ENCODE measurements around the gene TPPP2.
"Not testable (repeated sequence)": the region's sequence is repeated elsewhere in the genome, so short reads cannot be mapped to it uniquely, and the experiment has no call there.

TPPP2 gene

DNA sequence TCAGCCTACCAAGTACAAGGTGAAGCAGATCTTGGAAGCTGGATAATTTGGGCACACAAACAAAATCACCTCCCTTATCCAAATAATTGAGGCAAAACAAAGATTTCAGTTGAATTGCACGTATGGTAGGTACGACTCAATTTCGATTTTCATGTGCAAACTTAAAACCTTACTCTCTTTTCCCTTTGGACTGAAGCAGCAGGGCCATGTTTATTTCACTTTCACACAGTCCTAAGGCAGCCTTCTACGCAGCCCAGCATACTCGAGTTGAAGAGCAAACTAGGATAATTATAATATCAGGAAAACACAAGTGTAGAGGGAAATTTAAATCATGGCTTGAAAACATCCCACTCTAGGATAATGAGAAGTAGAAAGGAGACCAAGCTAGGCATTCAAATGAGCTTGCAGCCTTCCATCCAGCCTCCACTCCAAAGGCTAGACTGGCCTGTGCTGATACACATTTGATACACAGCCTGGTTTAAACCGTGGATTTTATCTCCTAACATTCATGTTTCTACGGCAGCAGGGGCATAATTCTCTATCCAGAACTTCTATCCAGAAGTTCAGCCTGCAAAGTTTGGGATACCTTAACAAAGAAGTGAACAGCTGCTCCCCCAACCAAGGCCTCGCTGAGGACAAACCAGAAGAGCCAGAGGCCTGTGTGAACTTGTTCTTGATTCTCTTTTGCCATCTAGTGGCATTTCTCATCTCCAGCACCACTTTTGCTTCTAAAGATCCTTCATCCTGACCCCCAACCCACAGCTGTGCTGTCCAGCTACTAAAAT is 9.8 kb downstream of the TPPP2 start:
- peak; percentile 67 for DNase-seq

DNA sequence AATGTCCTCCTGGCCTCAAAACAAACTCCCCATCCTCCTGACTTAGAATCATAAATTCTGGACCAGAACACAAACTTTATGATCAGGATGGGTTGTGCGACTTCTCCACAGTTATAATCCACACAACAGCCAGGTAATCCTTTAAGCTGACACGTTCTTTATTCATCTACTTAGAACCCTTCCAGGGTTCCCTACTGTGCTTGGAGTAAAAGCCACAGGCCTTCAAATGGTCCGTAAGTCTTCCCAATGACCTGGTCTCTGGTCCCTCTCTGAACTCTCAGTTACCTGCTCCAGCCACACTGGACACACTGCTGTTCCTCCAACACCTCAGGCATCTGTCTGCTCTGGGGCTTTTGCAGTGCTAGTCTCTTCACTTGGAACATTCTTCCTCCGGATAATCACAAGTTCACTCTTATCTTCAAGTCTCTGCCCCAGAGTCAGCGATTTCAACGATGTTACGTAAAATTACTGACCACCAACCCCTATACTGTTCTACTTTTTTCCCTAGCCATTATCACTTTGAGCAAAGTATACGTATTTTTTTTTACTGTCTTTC is 10.4 kb downstream of the TPPP2 start:
- no peak for DNase-seq

DNA sequence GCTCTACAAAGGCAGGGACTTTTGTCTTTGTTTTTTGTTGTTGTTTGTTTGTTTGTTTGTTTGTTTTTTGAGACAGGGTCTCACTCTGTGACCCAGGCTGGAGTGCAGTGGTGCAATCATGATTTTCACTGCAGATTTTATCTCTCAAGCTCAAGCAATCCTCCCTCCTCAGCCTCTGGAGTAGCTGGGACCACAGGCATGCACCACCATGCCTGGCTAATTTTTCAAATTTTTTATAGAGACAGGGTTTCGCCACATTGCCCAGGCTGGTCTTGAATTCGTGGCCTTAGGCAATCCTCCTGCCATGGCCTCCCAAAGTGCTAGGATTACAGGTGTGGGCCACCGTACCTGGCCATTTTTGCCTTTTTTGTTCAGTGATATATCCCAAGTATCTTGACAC is 10.9 kb downstream of the TPPP2 start:
- DNase-seq, result not testable (repeated sequence)

DNA sequence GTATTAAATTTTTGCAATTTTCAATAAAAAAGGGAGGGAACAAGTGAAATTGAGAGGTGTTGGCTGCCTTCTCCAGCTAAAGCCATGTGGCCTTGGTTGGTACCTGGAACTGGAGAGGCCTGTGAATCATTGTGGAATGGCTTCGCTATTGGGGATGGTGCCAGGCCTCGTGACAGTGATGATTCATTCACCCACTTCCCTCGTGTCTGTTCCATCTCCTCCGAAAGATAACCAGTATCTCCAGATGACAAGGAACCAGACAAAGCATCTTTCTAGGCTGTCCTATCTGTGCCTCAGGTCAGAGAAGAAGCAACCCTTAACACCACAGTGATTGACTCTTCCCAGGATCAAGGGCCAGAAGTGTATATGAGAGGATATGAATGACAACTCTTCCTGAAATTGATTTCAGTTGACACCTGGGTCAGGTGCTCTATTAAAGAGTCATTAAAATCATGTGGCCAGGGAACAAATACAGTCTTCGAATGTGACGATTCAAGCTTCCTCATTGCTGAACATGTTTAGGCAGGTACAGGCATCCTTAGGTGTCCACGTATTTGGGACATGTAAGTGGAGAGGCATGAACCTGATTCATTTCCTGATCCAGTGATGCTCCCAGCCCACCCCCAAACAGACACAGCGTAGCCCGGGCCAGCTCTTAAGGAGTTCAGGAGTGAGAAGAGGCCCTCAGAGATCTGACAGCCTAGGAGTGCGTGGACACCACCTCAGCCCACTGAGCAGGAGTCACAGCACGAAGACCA is 11.8 kb downstream of the TPPP2 start, which contains the start of gene RNASE7:
Gene RNASE7, plus strand, starts transcription at position 687 of the 758 bp plus-strand sequence. CDS start 631 bp downstream, outside the sequence.
- DNase-seq, result peak; percentile 62

DNA sequence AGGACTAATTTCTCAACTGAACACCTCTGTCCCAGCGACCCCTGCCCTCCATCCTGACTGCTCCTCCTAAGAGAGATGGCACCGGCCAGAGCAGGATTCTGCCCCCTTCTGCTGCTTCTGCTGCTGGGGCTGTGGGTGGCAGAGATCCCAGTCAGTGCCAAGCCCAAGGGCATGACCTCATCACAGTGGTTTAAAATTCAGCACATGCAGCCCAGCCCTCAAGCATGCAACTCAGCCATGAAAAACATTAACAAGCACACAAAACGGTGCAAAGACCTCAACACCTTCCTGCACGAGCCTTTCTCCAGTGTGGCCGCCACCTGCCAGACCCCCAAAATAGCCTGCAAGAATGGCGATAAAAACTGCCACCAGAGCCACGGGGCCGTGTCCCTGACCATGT is 12.9 kb downstream of the TPPP2 start:
- no peak for DNase-seq

DNA sequence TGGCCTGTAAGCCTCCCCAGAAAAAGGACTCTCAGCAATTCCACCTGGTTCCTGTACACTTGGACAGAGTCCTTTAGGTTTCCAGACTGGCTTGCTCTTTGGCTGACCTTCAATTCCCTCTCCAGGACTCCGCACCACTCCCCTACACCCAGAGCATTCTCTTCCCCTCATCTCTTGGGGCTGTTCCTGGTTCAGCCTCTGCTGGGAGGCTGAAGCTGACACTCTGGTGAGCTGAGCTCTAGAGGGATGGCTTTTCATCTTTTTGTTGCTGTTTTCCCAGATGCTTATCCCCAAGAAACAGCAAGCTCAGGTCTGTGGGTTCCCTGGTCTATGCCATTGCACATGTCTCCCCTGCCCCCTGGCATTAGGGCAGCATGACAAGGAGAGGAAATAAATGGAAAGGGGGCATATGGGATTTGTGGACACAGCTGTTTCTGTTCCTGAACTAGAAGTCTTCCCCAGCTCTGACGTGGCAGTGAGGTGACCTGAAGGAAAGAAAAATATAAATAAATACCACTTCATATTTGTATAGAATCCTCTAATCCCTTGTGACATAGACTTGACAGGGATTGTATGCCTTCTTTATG is 13.5 kb downstream of the TPPP2 start:
- no peak for DNase-seq

DNA sequence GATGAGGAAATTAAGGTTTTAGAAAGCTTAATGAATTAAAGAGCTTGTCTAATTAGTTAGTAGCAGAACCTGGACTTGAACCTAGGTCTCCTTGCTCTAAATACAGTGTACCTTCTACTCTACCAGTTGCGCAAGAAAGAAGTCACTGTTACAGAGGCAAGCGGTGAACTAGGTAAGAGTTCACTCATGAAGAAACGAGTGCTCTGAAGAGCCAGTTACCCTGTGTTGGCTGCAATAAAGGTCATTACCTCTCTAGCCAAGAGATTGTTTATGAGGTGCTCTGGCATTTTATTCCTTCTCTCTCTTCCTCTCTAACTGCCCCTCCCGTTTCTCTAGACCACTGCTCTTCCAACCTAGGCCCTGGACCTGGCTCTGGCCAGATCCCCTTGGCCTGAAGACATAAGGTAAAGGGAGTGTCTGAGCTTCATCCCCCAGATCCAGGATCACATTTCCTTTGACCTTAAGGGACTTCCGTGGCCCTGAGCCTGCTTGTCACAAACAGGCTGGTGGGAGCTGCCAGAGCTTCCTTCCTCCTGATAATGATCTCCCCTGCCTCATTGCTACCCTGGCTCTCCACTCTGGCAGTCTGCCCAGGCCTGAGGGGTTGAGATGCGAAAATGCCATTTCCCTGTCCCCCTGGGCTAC is 14.1 kb downstream of the TPPP2 start:
- peak; percentile 73 for DNase-seq

DNA sequence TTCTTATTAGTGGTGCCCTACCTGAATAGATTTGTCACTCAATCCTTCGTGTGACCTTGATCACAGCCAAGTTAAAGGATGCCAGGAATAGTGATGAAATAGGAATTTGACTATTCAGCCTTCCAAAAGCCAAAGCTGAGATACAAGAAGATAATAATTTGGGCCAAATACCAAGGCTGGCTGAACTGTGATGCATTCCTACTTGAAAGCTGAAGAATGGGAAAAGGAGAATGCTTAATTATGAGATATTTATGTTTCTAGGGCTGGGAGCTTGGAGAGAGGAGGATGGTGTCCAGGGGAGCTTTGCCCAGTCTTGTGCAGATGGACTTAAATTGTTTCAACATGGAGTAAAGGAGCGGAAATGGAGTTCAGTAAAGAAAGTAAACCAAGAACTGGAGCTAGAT is 17.4 kb downstream of the TPPP2 start:
- no peak for DNase-seq

DNA sequence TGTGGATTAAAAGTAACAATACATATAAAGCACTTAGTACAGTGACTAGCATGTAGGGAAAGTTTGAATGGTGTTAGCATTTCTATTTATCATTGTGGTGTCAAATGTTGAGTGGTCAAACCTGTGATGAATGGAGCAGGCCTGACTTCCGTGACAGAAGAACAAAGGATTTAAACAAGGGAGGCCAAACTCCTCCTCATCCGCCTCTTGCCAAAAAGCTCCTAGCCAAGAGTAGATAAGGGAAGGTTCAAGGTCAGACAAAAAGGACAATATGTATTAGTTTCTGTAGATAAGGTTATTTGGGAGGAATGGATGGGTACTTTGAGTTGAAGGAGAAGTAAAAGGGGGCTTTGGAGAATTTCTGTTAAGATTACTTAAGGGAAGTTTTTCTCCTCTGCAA is 18.6 kb downstream of the TPPP2 start:
- DNase-seq, result no peak

DNA sequence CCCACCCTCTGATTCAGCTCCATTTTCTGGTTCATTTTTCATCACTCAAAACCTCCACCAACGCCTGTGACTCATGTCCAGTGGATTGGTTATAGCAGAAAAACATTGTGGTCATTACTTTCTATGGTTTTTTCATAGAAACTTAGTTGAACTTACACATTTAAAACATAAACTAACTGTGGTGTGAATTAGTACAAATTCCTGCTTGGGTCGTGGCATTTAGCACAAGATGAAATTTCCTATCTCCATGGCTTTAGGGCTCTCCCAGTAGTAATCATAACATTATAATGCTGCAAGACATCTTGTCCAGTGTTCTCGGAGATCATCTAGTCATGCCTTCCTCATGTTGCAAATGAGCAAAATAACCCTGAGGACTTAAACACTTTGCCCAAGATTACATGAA is 19.3 kb downstream of the TPPP2 start:
- no peak for DNase-seq

DNA sequence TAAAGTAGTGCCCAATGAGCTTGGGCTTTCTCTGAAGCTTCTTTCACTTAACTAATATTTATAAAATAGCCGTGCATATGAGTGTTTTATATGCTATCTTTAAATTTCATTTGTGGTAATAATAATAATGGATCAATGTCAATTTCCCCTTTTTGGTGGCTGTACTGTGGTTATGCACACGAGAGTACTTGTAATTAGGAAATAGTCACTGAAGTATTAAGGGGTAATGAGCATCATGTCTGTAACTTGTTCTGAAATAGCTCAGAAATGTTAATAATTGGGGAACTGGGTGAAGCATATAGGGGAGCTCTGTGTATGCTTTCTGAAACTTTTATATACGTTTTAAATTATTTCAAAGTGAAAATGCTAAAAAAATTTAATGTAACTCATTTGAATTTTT is 20.6 kb downstream of the TPPP2 start:
- no peak for DNase-seq

DNA sequence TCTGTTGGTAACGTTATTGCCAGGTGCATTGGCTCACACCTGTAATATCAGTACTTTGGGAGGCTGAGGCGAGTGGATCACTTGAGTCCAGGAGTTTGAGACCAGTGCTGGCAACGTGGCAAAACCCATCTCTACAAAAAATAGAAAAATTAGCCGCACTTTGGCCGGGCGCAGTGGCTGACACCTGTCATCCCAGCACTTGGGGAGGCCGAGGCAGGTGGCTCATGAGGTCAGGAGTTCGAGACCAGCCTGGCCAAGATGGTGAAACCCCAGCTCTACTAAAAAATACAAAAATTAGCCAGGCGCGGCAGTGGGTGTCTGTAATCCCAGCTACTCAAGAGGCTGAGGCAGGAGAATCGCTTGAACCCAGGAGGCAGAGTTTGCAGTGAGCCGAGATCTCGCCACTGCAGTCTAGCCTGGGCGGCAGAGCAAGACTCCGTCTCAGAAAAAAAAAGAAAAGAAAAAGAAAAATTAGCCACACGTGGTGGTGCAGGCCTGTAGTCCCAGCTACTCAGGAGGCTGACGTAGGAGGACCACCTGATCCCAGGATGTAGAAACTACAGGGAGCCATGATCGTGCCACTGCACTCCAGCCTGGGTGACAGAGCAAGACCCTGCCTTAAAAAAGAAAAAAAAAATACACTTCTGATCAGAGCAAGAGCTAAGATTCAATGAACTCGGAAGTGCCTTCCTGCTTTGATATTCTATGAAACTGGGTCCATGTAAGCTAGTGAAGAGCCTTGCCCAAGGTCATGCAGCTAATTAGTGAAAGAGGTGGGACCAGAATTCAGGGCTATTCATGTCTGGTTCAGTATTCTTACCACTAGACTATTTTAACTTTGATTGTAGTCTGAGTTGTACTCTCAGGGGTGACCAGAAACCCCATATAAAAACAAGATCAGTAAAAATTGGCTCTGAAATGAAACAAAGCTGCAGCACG is 23.4 kb downstream of the TPPP2 start:
- no peak for DNase-seq

DNA sequence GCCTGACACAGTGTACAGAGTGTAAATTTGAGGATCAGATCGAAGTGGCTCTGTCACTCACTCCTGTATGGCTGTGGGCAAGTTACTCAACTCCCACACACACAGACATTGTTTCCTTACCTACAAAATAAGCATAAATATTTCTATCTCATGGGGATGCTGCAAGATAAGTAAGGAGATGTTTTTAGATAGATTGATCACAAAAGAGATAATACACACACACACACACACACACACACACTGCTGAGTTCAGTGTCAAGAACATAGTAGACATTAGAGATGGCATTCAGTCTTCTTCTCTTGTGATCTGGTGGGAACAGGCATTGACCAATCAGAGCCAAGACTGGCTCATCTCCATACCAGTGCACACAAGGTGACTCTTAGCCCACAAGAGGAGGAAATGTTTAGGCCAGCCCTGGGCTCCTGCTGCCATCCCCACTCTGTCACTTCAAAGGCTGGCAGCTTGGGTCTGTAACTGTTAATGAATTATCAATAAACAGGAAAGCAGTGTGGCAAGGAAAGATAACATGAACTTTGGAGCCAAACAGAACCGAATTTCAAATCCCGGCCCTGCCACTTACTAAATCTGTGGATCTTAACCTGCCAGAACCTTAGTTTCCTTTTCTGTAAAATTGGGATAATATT is 24.2 kb downstream of the TPPP2 start:
- no peak for DNase-seq

DNA sequence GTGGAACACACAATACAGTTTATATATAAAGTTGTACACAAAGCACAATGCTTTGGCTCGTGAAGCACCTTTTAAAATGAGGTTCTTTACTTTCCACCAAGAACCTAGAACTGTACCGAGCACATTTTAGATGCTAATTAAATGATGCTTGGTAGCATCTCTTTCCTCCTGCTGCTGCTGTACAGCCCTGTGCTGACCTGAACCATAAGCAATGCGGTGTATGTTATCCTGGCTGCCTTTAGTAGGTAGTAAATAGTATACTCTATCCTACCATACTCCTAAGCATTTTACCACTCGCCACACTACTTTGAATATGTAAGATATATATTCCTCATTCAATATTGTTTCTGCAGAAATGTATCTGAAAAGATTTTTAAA is 24.7 kb downstream of the TPPP2 start:
- no peak for DNase-seq

DNA sequence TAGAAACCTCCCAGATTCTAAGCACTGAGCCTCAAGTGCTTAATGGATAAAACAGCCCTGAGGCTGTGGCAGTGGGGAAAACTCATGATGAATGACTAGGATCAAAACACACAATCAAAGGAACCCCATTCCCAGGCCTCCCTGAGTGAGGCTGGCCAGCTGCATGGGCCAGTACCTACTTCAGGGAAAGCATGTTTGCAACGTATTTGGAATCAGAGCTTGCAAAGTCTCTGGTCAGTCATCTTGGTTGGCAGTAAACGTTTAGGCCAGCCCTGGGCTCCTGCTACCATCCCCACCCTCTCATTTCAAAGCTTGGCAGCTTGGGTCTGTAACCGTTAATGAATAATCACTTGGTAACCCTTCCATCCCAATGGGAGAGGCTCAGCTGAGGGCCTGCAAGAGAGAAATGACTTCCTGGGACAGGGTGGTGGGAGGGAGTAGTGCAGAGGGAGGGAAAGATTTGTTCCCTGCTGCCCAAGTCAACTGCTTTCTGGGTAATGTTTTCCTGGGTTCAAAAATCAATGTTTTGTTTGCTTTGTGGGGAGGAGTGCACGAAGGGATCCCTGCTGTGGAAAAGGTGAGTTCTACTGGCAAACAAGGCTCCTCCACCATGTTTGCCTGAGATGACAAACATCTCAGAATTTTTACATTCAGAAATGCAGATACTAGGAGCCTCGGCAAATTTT is 25.6 kb downstream of the TPPP2 start:
- no peak for DNase-seq

DNA sequence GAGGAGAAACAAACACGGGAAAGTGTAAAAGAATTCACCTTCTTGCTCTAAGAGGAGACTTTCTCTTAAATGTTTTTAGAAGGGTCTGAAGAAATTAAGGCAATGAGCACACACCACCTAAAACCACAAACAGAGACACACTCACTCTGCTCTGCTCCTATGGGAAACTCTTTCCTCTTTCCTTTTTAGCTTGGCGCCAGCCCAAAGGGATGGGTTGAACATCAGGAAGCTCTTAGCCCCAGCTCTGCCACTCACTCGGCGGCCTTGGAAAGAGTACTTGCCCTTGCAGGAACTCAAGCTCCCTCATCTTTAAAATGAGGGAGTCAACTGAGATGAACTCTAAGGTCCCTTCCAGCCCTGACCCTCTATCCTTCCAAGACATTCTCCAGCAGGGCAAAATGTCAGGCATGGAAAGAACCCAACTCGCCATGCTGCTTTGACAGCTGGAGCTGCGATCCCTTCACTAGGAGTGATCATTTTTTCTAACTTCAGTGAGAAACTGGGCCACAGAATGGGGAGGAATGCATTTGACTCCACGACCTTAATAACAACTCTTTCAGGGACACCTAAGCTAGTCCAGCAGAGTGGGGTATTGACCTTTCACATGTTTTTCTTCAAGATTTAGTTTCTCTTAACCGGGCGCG is 26.6 kb downstream of the TPPP2 start:
- DNase-seq, result no peak

DNA sequence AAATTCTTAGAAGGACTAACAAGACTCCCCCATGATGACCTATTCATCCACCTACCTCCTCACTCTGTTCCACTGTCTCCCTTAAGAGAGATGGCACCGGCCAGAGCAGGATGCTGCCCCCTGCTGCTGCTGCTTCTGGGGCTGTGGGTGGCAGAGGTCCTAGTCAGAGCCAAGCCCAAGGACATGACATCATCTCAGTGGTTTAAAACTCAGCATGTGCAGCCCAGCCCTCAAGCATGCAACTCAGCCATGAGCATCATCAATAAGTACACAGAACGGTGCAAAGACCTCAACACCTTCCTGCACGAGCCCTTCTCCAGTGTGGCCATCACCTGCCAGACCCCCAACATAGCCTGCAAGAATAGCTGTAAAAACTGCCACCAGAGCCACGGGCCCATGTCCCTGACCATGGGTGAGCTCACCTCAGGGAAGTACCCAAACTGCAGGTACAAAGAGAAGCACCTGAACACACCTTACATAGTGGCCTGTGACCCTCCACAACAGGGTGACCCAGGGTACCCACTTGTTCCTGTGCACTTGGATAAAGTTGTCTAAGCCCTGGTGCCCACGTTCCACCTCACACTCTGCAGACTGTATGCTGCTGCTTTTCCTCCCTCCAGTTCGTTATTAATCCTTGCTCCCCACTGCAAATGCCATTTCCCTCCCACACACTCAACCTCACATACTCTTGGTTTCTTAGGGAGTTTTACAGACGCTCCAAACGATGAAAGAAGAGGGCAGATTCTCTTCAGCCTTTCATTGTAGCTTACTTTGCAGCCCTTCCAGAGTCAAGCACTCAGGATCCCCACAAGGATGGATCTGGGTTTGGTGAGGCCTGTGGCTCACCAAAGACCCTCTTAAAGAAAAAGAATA is 28.0 kb downstream of the TPPP2 start, which contains the start of gene RNASE8:
Gene RNASE8, plus strand, starts transcription at position 20 of the 873 bp plus-strand sequence. Its CDS starts 71 bp downstream, at position 91.
- no peak for DNase-seq

DNA sequence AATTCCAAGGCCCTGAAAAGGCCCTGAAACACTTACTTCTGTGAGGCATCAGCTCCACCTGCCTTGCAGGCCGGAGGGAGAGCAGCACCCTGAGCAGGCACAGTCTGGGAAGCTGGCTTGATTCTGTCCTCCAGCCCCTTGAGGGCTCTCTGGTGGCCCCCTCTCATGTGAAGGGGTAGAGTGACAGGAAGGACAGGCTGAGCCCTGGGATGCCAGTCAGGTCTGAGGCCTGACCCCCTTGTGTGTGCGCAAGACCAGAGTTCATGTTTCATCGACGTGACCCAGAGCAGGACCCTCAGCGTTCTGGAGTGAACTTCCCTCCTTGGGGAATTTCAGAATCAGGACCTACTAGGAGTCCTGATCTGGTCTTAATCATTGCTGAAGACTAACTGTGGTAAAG is 28.9 kb downstream of the TPPP2 start:
- DNase-seq, result no peak

Measured in hematopoietic multipotent progenitor cell treated with erythropoietin and hydrocortisone succinate and interleukin-3 and kit ligand, for 8 days (in vitro differentiated cells).